HepG2 (cell line): ENCODE data around the gene PIGC. TPM values are rescaled to one million over a fixed set of nuclear protein-coding genes. Genes with fewer than 3 reads are reported as not detected.

Source experiments
- CBX1 ChIP-seq: IDR thresholded peaks from one replicate; pipeline ENCODE4 v1.6.1; 2016; ENCODE audit warnings: antibody characterized with exemption, low read depth
- KDM4B ChIP-seq: sonication (generic); formaldehyde crosslinking; IDR thresholded peaks from 2 replicates; pipeline ENCODE4 v1.4.0; 2020; ENCODE audit warnings: missing genetic modification reagents
- MBNL3 ChIP-seq: fragments of 250-450 bp; sonication (Bioruptor Pico); conservative IDR thresholded peaks from 2 replicates; pipeline ENCODE4 v1.8.0; 2022; ENCODE audit warnings: mild to moderate bottlenecking, inconsistent platforms
- POLR2G ChIP-seq: fragments of 200-400 bp; formaldehyde crosslinking; IDR thresholded peaks from 2 replicates; pipeline ENCODE4 v1.6.1; 2018; ENCODE audit warnings: mild to moderate bottlenecking, low read depth, low read length, moderate library complexity
- SOX5 ChIP-seq: IDR thresholded peaks from 2 replicates; pipeline ENCODE4 v1.6.1; 2016; ENCODE audit warnings: borderline replicate concordance
- SP5 ChIP-seq: IDR thresholded peaks from 2 replicates; pipeline ENCODE4 v1.6.1; 2016; ENCODE audit warnings: low read depth, borderline replicate concordance
- SPEN ChIP-seq: sonication (generic); formaldehyde crosslinking; IDR thresholded peaks from 2 replicates; pipeline ENCODE4 v1.5.1; 2020; ENCODE audit warnings: low read depth, mild to moderate bottlenecking, missing genetic modification reagents
- TOE1 ChIP-seq: sonication (generic); formaldehyde crosslinking; IDR thresholded peaks from 2 replicates; pipeline ENCODE4 v1.4.0; 2020; ENCODE audit warnings: mild to moderate bottlenecking, missing genetic modification reagents
- WIZ ChIP-seq: sonication (generic); formaldehyde crosslinking; IDR thresholded peaks from 2 replicates; pipeline ENCODE4 v1.5.1; 2020; ENCODE audit warnings: mild to moderate bottlenecking, missing genetic modification reagents
- ZNF256 ChIP-seq: sonication (generic); formaldehyde crosslinking; conservative IDR thresholded peaks from 2 replicates; pipeline ENCODE4 v1.4.0; 2020; ENCODE audit warnings: missing genetic modification reagents
- ZNF589 ChIP-seq: sonication (generic); formaldehyde crosslinking; conservative IDR thresholded peaks from 2 replicates; pipeline ENCODE4 v1.8.0; 2022; ENCODE audit warnings: mild to moderate bottlenecking, moderate library complexity, missing genetic modification reagents
- polyA plus RNA-seq, 8 experiments: library from polyadenylated mRNA; depleted of rRNA in 3 of 8; stranded (reverse) in 7 of 8; unstranded in 1 of 8; fragments of >200 nt; fragmentation: Illumina TruSeq in 4 of 8; extraction: Trizol in 4 of 8; gene quantifications; 2 replicates each; pipeline versions ENCODE4 v1.2.1 to v1.2.3, GENCODE V29; 2011 to 2016; ENCODE audit warnings: low read depth in 4 of 8, missing spikeins in 1 of 8, mixed read lengths in 1 of 8; ENCODE audit not compliant: insufficient read depth in 1 of 8
- total RNA-seq, 5 experiments: library from RNA; depleted of rRNA; stranded (reverse); fragments of >200 nt; fragmentation: Illumina TruSeq; extraction: Trizol; gene quantifications; 2 replicates each; pipeline ENCODE4 v1.2.3, GENCODE V29; 2016; ENCODE audit warnings: low read depth in 1 of 5
- TF ChIP-seq, protein P1 (sequence below): sonication (generic); formaldehyde crosslinking; IDR thresholded peaks from 2 replicates; pipeline ENCODE4 v1.4.0; 2020; ENCODE audit warnings: missing genetic modification reagents
- TF ChIP-seq, protein P2 (sequence below): fragments of 450-650 bp; IDR thresholded peaks from 2 replicates; pipeline ENCODE4 v1.6.1; 2017
- TF ChIP-seq, protein P3 (sequence below): sonication (generic); IDR thresholded peaks from 2 replicates; pipeline ENCODE4 v1.6.1; 2016; ENCODE audit warnings: low read depth, borderline replicate concordance
- TF ChIP-seq, protein P4 (sequence below): sonication (generic); formaldehyde crosslinking; IDR thresholded peaks from 2 replicates; pipeline ENCODE4 v1.5.1; 2020; ENCODE audit warnings: missing genetic modification reagents, mild to moderate bottlenecking, borderline replicate concordance
- TF ChIP-seq, protein P5 (sequence below): sonication (generic); formaldehyde crosslinking; IDR thresholded peaks from 2 replicates; pipeline ENCODE4 v1.5.0; 2020; ENCODE audit warnings: mild to moderate bottlenecking, missing genetic modification reagents
- TF ChIP-seq, protein P6 (sequence below): sonication (generic); formaldehyde crosslinking; IDR thresholded peaks from 2 replicates; pipeline ENCODE4 v1.4.0; 2020; ENCODE audit warnings: missing genetic modification reagents, borderline replicate concordance

Gene PIGC
- total and polyA plus RNA-seq, 2 of the 13 experiments (the other 11 are each of a cell fraction or from before 2014, with no cell fraction given): 26.7 to 29.5 TPM

DNA sequence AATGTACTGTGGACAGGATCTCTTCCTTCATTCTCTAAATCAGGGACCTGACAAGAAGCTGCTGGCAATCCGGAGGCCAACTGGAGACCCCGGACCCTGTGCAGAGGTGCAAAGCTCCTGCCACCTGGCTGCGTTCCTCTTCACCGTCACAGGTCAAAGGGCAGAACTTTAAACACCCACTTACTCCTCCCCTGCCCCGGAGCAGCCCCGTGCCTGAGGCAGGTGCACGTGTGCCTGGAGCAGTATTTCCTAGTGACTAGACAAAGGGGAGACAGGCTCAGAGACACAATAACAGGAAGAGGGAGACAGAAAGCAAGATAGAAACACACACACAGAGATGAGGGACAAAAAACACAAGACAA, 6.6 kb upstream of the PIGC start (continued):
- TF ChIP-seq, protein P1, sequence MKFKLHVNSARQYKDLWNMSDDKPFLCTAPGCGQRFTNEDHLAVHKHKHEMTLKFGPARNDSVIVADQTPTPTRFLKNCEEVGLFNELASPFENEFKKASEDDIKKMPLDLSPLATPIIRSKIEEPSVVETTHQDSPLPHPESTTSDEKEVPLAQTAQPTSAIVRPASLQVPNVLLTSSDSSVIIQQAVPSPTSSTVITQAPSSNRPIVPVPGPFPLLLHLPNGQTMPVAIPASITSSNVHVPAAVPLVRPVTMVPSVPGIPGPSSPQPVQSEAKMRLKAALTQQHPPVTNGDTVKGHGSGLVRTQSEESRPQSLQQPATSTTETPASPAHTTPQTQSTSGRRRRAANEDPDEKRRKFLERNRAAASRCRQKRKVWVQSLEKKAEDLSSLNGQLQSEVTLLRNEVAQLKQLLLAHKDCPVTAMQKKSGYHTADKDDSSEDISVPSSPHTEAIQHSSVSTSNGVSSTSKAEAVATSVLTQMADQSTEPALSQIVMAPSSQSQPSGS: no peak
- TF ChIP-seq, protein P2, sequence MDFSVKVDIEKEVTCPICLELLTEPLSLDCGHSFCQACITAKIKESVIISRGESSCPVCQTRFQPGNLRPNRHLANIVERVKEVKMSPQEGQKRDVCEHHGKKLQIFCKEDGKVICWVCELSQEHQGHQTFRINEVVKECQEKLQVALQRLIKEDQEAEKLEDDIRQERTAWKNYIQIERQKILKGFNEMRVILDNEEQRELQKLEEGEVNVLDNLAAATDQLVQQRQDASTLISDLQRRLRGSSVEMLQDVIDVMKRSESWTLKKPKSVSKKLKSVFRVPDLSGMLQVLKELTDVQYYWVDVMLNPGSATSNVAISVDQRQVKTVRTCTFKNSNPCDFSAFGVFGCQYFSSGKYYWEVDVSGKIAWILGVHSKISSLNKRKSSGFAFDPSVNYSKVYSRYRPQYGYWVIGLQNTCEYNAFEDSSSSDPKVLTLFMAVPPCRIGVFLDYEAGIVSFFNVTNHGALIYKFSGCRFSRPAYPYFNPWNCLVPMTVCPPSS: no peak
- TF ChIP-seq, protein P3, sequence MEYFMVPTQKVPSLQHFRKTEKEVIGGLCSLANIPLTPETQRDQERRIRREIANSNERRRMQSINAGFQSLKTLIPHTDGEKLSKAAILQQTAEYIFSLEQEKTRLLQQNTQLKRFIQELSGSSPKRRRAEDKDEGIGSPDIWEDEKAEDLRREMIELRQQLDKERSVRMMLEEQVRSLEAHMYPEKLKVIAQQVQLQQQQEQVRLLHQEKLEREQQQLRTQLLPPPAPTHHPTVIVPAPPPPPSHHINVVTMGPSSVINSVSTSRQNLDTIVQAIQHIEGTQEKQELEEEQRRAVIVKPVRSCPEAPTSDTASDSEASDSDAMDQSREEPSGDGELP: peak; percentile 46; the same call in 1 of the 2 replicates
- TF ChIP-seq SP5: peak; percentile 95
- TF ChIP-seq, protein P4, sequence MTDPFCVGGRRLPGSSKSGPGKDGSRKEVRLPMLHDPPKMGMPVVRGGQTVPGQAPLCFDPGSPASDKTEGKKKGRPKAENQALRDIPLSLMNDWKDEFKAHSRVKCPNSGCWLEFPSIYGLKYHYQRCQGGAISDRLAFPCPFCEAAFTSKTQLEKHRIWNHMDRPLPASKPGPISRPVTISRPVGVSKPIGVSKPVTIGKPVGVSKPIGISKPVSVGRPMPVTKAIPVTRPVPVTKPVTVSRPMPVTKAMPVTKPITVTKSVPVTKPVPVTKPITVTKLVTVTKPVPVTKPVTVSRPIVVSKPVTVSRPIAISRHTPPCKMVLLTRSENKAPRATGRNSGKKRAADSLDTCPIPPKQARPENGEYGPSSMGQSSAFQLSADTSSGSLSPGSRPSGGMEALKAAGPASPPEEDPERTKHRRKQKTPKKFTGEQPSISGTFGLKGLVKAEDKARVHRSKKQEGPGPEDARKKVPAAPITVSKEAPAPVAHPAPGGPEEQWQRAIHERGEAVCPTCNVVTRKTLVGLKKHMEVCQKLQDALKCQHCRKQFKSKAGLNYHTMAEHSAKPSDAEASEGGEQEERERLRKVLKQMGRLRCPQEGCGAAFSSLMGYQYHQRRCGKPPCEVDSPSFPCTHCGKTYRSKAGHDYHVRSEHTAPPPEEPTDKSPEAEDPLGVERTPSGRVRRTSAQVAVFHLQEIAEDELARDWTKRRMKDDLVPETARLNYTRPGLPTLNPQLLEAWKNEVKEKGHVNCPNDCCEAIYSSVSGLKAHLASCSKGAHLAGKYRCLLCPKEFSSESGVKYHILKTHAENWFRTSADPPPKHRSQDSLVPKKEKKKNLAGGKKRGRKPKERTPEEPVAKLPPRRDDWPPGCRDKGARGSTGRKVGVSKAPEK (CRISPR knock-in tag): peak; percentile 92; the same call in 1 of the 2 replicates
- no peak for TF ChIP-seq MBNL3 (CRISPR knock-in tag)
- no peak; the same call in 1 of the 2 replicates for TF ChIP-seq WIZ (CRISPR knock-in tag)
- no peak for TF ChIP-seq TOE1 (CRISPR knock-in tag)
- TF ChIP-seq, protein P5, sequence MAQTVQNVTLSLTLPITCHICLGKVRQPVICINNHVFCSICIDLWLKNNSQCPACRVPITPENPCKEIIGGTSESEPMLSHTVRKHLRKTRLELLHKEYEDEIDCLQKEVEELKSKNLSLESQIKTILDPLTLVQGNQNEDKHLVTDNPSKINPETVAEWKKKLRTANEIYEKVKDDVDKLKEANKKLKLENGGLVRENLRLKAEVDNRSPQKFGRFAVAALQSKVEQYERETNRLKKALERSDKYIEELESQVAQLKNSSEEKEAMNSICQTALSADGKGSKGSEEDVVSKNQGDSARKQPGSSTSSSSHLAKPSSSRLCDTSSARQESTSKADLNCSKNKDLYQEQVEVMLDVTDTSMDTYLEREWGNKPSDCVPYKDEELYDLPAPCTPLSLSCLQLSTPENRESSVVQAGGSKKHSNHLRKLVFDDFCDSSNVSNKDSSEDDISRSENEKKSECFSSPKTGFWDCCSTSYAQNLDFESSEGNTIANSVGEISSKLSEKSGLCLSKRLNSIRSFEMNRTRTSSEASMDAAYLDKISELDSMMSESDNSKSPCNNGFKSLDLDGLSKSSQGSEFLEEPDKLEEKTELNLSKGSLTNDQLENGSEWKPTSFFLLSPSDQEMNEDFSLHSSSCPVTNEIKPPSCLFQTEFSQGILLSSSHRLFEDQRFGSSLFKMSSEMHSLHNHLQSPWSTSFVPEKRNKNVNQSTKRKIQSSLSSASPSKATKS (CRISPR knock-in tag): no peak
- no peak for TF ChIP-seq SPEN (CRISPR knock-in tag)
- TF ChIP-seq POLR2G: peak; percentile 28
- peak; percentile 76; the same call in 1 of the 2 replicates for TF ChIP-seq SOX5 (CRISPR knock-in tag)
- TF ChIP-seq, protein P6, sequence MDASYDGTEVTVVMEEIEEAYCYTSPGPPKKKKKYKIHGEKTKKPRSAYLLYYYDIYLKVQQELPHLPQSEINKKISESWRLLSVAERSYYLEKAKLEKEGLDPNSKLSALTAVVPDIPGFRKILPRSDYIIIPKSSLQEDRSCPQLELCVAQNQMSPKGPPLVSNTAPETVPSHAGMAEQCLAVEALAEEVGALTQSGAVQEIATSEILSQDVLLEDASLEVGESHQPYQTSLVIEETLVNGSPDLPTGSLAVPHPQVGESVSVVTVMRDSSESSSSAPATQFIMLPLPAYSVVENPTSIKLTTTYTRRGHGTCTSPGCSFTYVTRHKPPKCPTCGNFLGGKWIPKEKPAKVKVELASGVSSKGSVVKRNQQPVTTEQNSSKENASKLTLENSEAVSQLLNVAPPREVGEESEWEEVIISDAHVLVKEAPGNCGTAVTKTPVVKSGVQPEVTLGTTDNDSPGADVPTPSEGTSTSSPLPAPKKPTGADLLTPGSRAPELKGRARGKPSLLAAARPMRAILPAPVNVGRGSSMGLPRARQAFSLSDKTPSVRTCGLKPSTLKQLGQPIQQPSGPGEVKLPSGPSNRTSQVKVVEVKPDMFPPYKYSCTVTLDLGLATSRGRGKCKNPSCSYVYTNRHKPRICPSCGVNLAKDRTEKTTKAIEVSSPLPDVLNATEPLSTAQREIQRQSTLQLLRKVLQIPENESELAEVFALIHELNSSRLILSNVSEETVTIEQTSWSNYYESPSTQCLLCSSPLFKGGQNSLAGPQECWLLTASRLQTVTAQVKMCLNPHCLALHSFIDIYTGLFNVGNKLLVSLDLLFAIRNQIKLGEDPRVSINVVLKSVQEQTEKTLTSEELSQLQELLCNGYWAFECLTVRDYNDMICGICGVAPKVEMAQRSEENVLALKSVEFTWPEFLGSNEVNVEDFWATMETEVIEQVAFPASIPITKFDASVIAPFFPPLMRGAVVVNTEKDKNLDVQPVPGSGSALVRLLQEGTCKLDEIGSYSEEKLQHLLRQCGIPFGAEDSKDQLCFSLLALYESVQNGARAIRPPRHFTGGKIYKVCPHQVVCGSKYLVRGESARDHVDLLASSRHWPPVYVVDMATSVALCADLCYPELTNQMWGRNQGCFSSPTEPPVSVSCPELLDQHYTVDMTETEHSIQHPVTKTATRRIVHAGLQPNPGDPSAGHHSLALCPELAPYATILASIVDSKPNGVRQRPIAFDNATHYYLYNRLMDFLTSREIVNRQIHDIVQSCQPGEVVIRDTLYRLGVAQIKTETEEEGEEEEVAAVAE (CRISPR knock-in tag): no peak
- TF ChIP-seq ZNF589: no peak
- TF ChIP-seq CBX1: no peak
- TF ChIP-seq ZNF256: no peak
- no peak for TF ChIP-seq KDM4B (CRISPR knock-in tag)
